Measurements from ENCODE around the gene JADE3. TPM values are rescaled to one million over a fixed set of nuclear protein-coding genes. Genes with fewer than 3 reads are reported as not detected.

JADE3 gene
- total and polyA plus RNA-seq, 2 experiments from 2014 or later: 6.4 to 18.6 TPM

- Histone ChIP-seq H3K79me2 (no peaks in the 10 kb centered on the region), H2AFZ (no peak overlapping the region), H4K20me1 (ENCODE audit: insufficient read depth, poor library complexity, severe bottlenecking) (no peaks in the 10 kb centered on the region), H3K4me3 (no peak overlapping the region), H3K27ac (no peak overlapping the region), H3K9me2 (replicated peaks; ENCODE audit: insufficient read depth) (no peaks in the 10 kb centered on the region), H3K4me2 (no peak overlapping the region), H3K27me3 (no peaks in the 10 kb centered on the region), H3K4me1 (ENCODE audit: insufficient read depth) (no peaks in the 10 kb centered on the region), H3K36me3 (replicated peaks; ENCODE audit: insufficient read depth, low read depth) (no peaks in the 10 kb centered on the region), H3K9me3 (ENCODE audit: low read depth) (no peaks in the 10 kb centered on the region)
- no peak for DNase-seq (ENCODE audit: low spot score)
- no peak for TF ChIP-seq EZH2phosphoT487 (IDR thresholded peaks at IDR 0.05; ENCODE audit: low read depth, severe bottlenecking, unreplicated experiment)
- no peak for TF ChIP-seq EZH2 (IDR thresholded peaks at IDR 0.05; ENCODE audit: borderline replicate concordance)
- no peak for TF ChIP-seq CTCF (IDR thresholded peaks at IDR 0.05; ENCODE audit: poor library complexity)
Measured at GRCh38 chrX:46994096-46994495, 81.9 kb downstream of the JADE3 start.

DNA sequence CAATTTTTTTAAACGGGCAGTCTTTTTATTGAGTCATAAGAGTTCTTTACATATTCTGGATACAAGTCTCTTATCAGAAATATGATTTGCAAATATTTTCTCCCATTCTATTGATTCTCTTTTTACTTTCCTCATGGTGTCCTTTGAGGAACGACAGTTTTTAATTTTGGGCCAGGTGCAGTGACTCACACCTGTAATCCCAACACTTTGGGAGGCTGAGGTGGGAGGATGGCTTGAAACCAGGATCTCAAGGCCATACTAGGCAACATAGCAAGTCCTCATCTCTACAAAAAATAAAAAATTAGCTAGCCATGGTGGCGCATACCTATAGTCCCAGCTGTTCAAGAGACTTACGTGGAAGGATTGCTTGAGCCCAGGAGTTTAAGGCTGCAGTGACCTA, 99.9 kb downstream of the JADE3 start:
- TF ChIP-seq EZH2phosphoT487 (IDR thresholded peaks at IDR 0.05; ENCODE audit: low read depth, severe bottlenecking, unreplicated experiment) (no peak), CTCF (IDR thresholded peaks at IDR 0.05; ENCODE audit: poor library complexity) (no peak), EZH2 (IDR thresholded peaks at IDR 0.05; ENCODE audit: borderline replicate concordance) (no peak)
- no peaks in the 10 kb centered on the region for H4K20me1 ChIP-seq (ENCODE audit: insufficient read depth, poor library complexity, severe bottlenecking)
- H3K79me2 ChIP-seq: no peaks in the 10 kb centered on the region
- no peak overlapping the region for H3K4me3 ChIP-seq
- no peaks in the 10 kb centered on the region for H3K27me3 ChIP-seq
- no peaks in the 10 kb centered on the region for H3K36me3 ChIP-seq (replicated peaks; ENCODE audit: insufficient read depth, low read depth)
- H3K27ac ChIP-seq: no peak overlapping the region
- no peak for DNase-seq (ENCODE audit: low spot score)
- no peaks in the 10 kb centered on the region for H3K4me1 ChIP-seq (ENCODE audit: insufficient read depth)
- no peaks in the 10 kb centered on the region for H3K9me2 ChIP-seq (replicated peaks; ENCODE audit: insufficient read depth)
- H3K4me2 ChIP-seq: no peak overlapping the region
- no peaks in the 10 kb centered on the region for H3K9me3 ChIP-seq (ENCODE audit: low read depth)
- no peak overlapping the region for H2AFZ ChIP-seq
- WGBS (ENCODE audit: low lambda C conversion rate, missing lambda C conversion rate): 87% methylated on average over 4 of the region's 4 CpGs

GRCh38 chrX:47026198-47026597, 114.0 kb downstream of the JADE3 start:
- H4K20me1 ChIP-seq (ENCODE audit: insufficient read depth, poor library complexity, severe bottlenecking): no peaks in the 10 kb centered on the region
- H3K79me2 ChIP-seq: peaks cover 3% of the 10 kb centered on the region

More at GRCh38 chrX:47026198-47026597, 114.0 kb downstream of the JADE3 start:
- Histone ChIP-seq H3K36me3 (replicated peaks; ENCODE audit: insufficient read depth, low read depth) (no peaks in the 10 kb centered on the region), H3K9me3 (ENCODE audit: low read depth) (no peaks in the 10 kb centered on the region), H3K9me2 (replicated peaks; ENCODE audit: insufficient read depth) (no peaks in the 10 kb centered on the region), H3K4me2 (no peak overlapping the region), H2AFZ (no peak overlapping the region), H3K4me1 (ENCODE audit: insufficient read depth) (no peaks in the 10 kb centered on the region), H3K4me3 (no peak overlapping the region), H3K27ac (no peak overlapping the region), H3K27me3 (no peaks in the 10 kb centered on the region)
- no peak for DNase-seq (ENCODE audit: low spot score)
- TF ChIP-seq EZH2phosphoT487 (IDR thresholded peaks at IDR 0.05; ENCODE audit: low read depth, severe bottlenecking, unreplicated experiment) (no peak), CTCF (IDR thresholded peaks at IDR 0.05; ENCODE audit: poor library complexity) (no peak), EZH2 (IDR thresholded peaks at IDR 0.05; ENCODE audit: borderline replicate concordance) (no peak)
